HEK293T (cell line): Measurements from ENCODE around the gene DNAAF3.

ENCODE experiments used
- FOXM1 ChIP-seq: fragments of 450-650 bp; IDR thresholded peaks from 2 replicates; pipeline ENCODE4 v1.6.1; 2017; ENCODE audit warnings: mild to moderate bottlenecking, borderline replicate concordance
- TARDBP ChIP-seq: fragments of 450-650 bp; IDR thresholded peaks from 2 replicates; pipeline ENCODE4 v1.6.1; 2016

- TF ChIP-seq FOXM1 = no peak
- TF ChIP-seq TARDBP = no peak
Measured at GRCh38 chr19:55152017-55152416, 14.4 kb downstream of the DNAAF3 start.
